GM12891 (cell line): ENCODE data around the gene CADM4.

Source experiments
- DNase-seq: peaks from one replicate; pipeline ENCODE4 v3.0.0; 2011; ENCODE audit warnings: low spot score; ENCODE audit not compliant: insufficient read length
- FAIRE-seq: peaks from 2 replicates; lab custom pipeline; 2011; peaks lifted over from hg19 to GRCh38; lab: Jason Lieb, UNC
- PAX5 ChIP-seq: IDR thresholded peaks from 2 replicates; pipeline ENCODE4 v1.6.1; 2011; ENCODE audit warnings: low read length, moderate library complexity, mild to moderate bottlenecking; ENCODE audit not compliant: insufficient read depth, severe bottlenecking
- POLR2A ChIP-seq: IDR thresholded peaks from 2 replicates; pipeline ENCODE4 v1.6.1; 2011; ENCODE audit warnings: low read depth, low read length, control low read depth
- POLR2AphosphoS5 ChIP-seq: IDR thresholded peaks from 2 replicates; pipeline ENCODE4 v1.6.1; 2011; ENCODE audit warnings: low read depth, low read length, control low read depth
- POU2F2 ChIP-seq: IDR thresholded peaks from 2 replicates; pipeline ENCODE4 v1.6.1; 2011; ENCODE audit warnings: low read depth, mild to moderate bottlenecking, control low read depth, low read length, moderate library complexity
- SPI1 ChIP-seq: IDR thresholded peaks from 2 replicates; pipeline ENCODE4 v1.6.1; 2011; ENCODE audit warnings: low read depth, low read length, control low read depth
- TAF1 ChIP-seq: IDR thresholded peaks from 2 replicates; pipeline ENCODE4 v1.6.1; 2011; ENCODE audit warnings: low read depth, low read length, control low read depth

The CADM4 gene

DNA sequence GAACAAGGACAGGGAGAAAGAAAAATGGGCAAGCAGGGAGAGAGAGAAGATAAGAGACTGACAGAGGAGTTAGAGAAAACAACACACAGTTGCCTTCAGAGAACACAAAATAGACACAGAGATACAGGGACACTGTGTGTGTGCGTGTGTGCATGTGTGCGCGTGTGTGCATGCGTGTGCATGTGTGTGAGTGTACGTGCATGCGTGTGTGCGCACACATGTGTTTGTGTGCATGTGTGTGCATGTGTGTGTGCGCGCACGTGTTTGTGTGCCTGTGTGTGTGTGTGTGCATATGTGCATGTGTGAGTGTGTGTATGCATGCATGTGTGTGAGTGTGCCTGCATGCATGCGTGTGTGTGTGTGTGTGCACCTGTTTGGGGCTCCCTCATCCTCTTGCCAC lies 36.3 kb upstream of the CADM4 start:
- TF ChIP-seq POU2F2 (0 out of 2 replicates have a peak, but pooled peaks have one; percentile 21), POLR2A (no peak)
- DNase-seq (no peak), FAIRE-seq (no peak)

DNA sequence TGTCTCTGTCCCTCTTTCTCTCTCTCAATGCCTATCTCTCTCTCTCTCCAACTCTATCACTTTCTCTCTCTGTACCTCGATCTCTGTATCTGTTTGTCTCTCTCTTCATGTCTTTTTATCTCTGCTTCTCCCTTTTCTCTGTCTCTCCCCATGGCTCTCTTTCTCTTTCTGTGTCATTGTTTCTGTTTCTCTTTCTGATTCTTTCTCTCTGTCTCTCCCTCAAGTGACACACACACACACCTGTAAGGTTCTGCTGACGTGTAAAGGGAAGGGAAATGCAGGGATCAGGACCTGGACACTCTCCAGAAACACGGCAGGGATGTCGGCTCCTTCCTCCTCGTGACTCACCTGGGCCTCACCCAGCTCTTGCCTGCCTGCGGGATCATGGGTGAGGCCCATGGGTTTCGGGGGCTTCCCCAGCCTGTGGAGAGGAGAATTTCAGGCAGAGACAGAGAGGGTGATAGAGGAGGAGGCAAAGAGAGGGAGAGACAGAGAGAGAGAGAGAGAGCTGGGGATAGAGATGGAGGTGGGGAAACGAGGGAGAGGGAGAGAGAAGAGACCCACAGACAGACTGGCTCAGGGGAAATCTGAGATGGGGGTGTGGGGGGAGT lies 35.7 kb upstream of the CADM4 start:
- FAIRE-seq, result peak; percentile 43
- TF ChIP-seq TAF1 (no peak), PAX5 (no peak), POLR2A (no peak), POLR2AphosphoS5 (no peak), SPI1 (no peak), POU2F2 (no peak)
- no peak for DNase-seq

DNA sequence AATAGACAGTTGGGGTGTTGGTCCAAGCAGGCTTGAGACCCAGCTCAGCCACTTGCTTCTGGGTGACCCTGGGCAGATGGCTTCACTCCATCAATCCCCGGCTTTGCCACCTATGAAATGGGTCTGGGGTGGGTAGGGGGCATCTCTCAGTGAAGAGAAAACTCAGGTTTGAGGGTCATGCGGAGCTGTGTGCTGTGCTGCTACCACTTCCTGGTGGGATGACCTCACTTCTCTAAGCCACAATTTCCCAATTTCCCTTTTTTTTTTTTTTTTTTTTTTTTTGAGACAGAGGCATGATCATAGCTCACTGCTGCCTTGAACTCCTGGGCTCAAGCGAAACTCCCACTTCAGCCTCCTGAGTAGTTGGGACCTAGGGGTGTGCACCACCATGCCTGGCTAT lies 34.9 kb upstream of the CADM4 start:
- FAIRE-seq (no peak), DNase-seq (no peak)
- TF ChIP-seq POU2F2 (no peak), PAX5 (no peak), SPI1 (no peak), TAF1 (no peak), POLR2AphosphoS5 (no peak), POLR2A (no peak)

DNA sequence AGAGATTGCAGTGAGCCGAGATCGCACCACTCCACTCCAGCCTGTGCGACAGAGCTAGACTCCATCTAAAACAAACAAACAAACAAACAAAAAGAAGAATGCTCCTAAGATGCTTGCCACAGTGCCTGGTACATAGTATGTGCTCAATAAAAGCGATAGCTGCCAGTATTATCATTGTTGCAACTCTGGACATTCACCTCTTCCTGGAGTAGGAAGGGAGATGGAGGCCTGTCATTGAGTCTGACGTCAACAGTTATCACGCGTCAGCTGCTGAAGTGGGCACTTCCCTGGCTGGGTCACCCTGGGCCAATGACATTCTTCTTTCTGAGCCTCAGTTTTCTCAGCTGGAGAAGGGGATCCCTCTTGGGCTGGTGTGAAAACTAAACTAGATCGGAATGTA lies 34.5 kb upstream of the CADM4 start:
- FAIRE-seq (no peak), DNase-seq (no peak)
- no peak for TF ChIP-seq TAF1
- no peak for TF ChIP-seq POLR2AphosphoS5
- TF ChIP-seq PAX5, result no peak
- TF ChIP-seq POLR2A, result no peak

- no peak for TF ChIP-seq SPI1
- no peak for TF ChIP-seq POLR2A
- TF ChIP-seq TAF1, result no peak
- no peak for TF ChIP-seq PAX5
- TF ChIP-seq POU2F2, result no peak
- no peak for TF ChIP-seq POLR2AphosphoS5
- no peak for DNase-seq
- no peak for FAIRE-seq
Observed at GRCh38 chr19:43673637-43674036, 34.0 kb upstream of the CADM4 start.

DNA sequence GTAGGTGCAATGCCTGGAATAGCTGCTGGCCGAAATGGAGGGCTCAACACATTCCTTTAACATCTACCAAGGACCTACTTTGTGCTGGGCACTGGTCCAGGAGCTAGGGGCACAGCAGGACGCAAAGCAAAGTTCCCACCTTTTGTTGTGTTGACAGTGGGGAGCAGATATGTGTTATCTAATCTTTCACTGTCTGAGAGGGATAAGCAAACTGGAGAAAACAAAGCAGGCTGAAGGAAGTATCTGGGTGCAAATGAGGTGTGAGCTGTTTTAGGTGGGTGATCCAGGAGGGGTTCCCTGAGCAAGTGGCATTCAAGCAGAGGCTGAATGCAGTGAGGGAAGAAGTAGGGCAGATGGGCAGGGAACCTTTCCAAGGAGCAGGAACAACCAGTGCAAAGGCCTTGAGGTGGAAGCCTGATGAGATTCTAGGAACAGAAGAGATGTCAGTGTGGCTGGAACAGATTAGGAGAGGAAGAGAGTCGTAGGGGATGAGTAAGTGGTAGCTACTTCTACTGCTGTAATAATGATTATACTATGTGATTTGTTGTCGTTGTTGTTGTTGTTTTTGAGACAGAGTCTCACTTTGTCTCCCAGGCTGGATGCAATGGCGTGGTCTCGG lies 32.5 kb upstream of the CADM4 start:
- no peak for TF ChIP-seq POU2F2
- TF ChIP-seq TAF1, result no peak
- no peak for TF ChIP-seq POLR2A
- no peak for TF ChIP-seq SPI1
- TF ChIP-seq PAX5, result no peak
- no peak for TF ChIP-seq POLR2AphosphoS5
- no peak for FAIRE-seq
- no peak for DNase-seq

DNA sequence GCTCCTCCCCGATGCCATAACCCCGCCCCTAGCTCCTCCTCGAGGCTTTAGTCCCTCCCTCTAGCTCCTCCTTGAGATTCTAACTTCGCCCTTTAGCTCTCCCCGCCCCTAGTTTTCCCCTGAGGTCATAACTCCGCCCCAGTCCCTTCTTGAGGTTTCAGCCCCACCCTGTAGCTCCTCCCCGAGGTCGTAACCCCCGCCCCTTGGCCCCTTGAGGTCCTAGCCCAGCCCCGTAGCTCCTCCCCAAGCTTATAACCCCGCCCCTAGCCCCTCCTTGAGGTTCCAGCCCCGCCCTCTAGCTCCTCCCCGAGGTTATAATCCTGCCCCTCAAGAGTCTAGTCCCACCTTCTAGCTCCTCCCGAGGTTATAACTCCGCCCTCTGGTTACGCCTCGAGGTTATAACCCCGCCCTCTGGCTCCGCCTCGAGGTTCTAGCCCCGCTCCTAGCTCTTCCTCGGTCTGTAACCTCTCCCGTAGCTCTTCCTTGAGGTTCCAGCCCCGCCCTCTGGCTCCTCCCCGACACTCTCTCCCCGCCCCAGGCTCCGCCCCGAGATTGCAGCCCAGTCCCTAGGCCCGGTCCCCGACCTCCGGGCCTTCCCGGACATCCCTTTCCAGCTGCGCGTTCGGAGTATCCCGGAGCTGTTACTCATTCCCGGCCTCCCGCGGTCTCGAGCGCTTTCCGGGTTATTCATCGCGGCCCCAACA lies 28.9 kb upstream of the CADM4 start:
- FAIRE-seq (peak; percentile 83), DNase-seq (peak; percentile 85)
- TF ChIP-seq TAF1 (no peak), POU2F2 (no peak), PAX5 (no peak), POLR2AphosphoS5 (no peak), SPI1 (no peak), POLR2A (no peak)

- FAIRE-seq, result peak; percentile 26
- no peak for DNase-seq
- no peak for TF ChIP-seq POLR2A
- no peak for TF ChIP-seq TAF1
- TF ChIP-seq POU2F2, result no peak
- no peak for TF ChIP-seq PAX5
- no peak for TF ChIP-seq SPI1
- TF ChIP-seq POLR2AphosphoS5, result no peak
Observed at GRCh38 chr19:43667876-43668405, 28.3 kb upstream of the CADM4 start.

DNA sequence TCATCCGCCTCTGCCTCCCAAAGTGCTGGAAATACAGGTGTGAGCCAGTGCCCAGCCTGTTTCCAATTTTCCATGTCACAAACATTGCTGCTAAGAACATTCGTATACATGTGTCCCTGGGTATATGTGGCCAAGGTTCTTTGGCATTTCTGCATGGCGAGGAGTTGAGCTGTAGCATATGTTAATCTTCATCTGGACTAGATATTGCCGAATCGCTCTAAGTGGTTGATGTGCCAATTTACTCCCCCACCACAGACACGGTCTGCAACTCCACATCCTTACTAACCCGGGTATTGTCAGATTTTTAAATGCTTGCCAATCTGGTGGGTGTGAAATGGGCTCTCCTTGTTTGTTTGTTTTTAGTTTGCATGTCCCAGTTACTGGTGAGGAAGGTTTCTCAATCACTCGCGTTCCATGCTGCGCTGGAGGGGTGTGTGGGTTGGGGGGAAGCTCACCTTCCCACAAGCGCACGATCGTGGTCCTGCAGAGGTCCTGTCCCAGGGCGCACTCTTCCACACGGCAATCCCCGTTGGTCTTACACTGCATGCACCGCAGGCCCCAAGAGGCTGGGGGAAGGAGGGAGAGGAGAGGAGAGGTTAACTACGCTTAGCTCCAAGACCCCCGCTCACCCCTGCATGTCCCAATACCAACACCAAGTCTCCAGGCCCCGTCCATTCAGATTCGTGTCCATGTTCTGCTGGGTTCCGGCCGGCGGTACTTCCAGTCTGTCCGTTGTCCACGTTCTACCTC lies 27.7 kb upstream of the CADM4 start:
- TF ChIP-seq TAF1 (no peak), PAX5 (no peak), POLR2AphosphoS5 (no peak), POU2F2 (0 out of 2 replicates have a peak, but pooled peaks have one; percentile 32), SPI1 (no peak), POLR2A (no peak)
- no peak for DNase-seq
- FAIRE-seq, result no peak
